ENCODE measurements around the gene RUVBL2. TPM values are rescaled to one million over a fixed set of nuclear protein-coding genes. Genes with fewer than 3 reads are reported as not detected.
A peak's percentile ranks its signal among the peaks of the same experiment; 100 is the strongest.

The RUVBL2 gene
- total and polyA plus RNA-seq, 2 of the 4 experiments (the other 2 are of a cell fraction): 196 to 391 TPM

GRCh38 chr19:48997972-48998371 is 4.3 kb downstream of the RUVBL2 start:
- H2BK20ac ChIP-seq (ENCODE audit: low read depth, low read length): no peak overlapping the region
- H3K36me3 ChIP-seq (ENCODE audit: control insufficient read depth, insufficient read depth, low read length): peaks cover 2% of the 10 kb centered on the region
- intact Hi-C loops (cut with micrococcal nuclease) (loop anchor here (10.0 kb wide), 1 partner anchor 207 kb away; no protein-coding TSS in a partner anchor), dilution Hi-C loops (cut with HindIII; ENCODE audit: low sequenced_read_pairs, unreplicated experiment) (no loop called here), in situ Hi-C loops (cut with MboI; ENCODE audit: low sequenced_read_pairs) (no loop called here)
- H3K23ac ChIP-seq (ENCODE audit: low read depth, low read length): no peak overlapping the region
- ATAC-seq (ENCODE audit: low read depth) (no peak), DNase-seq (peak; percentile 45)
- 0 out of 4 replicates have a peak overlapping the region, but pooled peaks of 1 of the 2 experiments have one; percentile 37 for H4K8ac ChIP-seq (ENCODE audit: low read depth in 2 of 2, low read length in 2 of 2)
- peak; percentile 52 for TF ChIP-seq CTCF (conservative IDR thresholded peaks at IDR 0.05; ENCODE audit: low read depth, low read length)
- no peak for TF ChIP-seq FOS (IDR thresholded peaks at IDR 0.05; ENCODE audit: low read depth, low read length)
- TF ChIP-seq RAD21 (IDR thresholded peaks at IDR 0.05; ENCODE audit: low read length): peak; percentile 45
- peak; percentile 29; the same call in 1 of the 2 replicates for TF ChIP-seq SMC3 (IDR thresholded peaks at IDR 0.05; ENCODE audit: low read depth, low read length)
- no peaks in the 10 kb centered on the region for H3K27me3 ChIP-seq (ENCODE audit: control insufficient read depth, insufficient read depth, low read length)
- no peak overlapping the region for H2AK9ac ChIP-seq (replicated peaks; ENCODE audit: low read depth, low read length, poor library complexity)
- no peaks in the 10 kb centered on the region for H3K9me1 ChIP-seq (ENCODE audit: insufficient read depth, low read length)
- no peak overlapping the region for H4K91ac ChIP-seq (ENCODE audit: insufficient read depth, low read depth, low read length)
- H3K4me2 ChIP-seq (ENCODE audit: low read depth, low read length): no peak overlapping the region
- no peak overlapping the region for H2AFZ ChIP-seq (replicated peaks; ENCODE audit: low read length, poor library complexity)
- POLR2A ChIA-PET (ENCODE audit: unreplicated experiment): no interaction called here
- no peak overlapping the region for H3K56ac ChIP-seq (ENCODE audit: extremely low read depth, insufficient read depth, low read length)
- no peak overlapping the region for H3K4ac ChIP-seq (ENCODE audit: low read depth, low read length)
- no TSS peak for BruUV-seq (replicated peaks)
- WGBS, 2 experiments (ENCODE audit: extremely low coverage in 2 of 2, insufficient read length in 1 of 2): 60% methylated on average over 3 of the region's 5 CpGs; no CpG with 5 or more reads in 1 of the 2 experiments
- no peak overlapping the region for H2BK5ac ChIP-seq (ENCODE audit: low read depth, low read length, poor library complexity, severe bottlenecking)
- no peak overlapping the region for H2BK15ac ChIP-seq (ENCODE audit: low read depth, low read length)
- H4K5ac ChIP-seq (ENCODE audit: low read depth, low read length): no peak overlapping the region
- no peak overlapping the region for H3K14ac ChIP-seq (replicated peaks; ENCODE audit: low read depth, low read length)
- CTCF ChIA-PET: interaction anchor here (0.8 to 1.6 kb wide), 2 partner anchors 16 to 20 kb away, joined by 3 read pairs; no protein-coding TSS in a partner anchor
- H3K4me3 ChIP-seq (ENCODE audit: insufficient read depth, low read depth, low read length): no peak overlapping the region
- no peak overlapping the region for H3K9ac ChIP-seq (ENCODE audit: low read depth, low read length)
- H3K4me1 ChIP-seq (ENCODE audit: control insufficient read depth, insufficient read depth, low read length): peaks cover 2% of the 10 kb centered on the region; the same call in 1 of the 2 replicates
- no peak overlapping the region for H3K18ac ChIP-seq (ENCODE audit: low read depth, low read length)
- H2AK5ac ChIP-seq (ENCODE audit: low read depth, low read length): peak overlapping the region; percentile 53; the same call in 1 of the 2 replicates
- H3K27ac ChIP-seq (ENCODE audit: insufficient read depth, low read length): no peak overlapping the region
- no peak overlapping the region for H2BK120ac ChIP-seq (ENCODE audit: low read depth, low read length)
- no peaks in the 10 kb centered on the region for H3K9me3 ChIP-seq (ENCODE audit: control insufficient read depth, insufficient read depth, low read length)
- peaks cover 3 to 64% of the 10 kb centered on the region in 2 experiments for H3K79me1 ChIP-seq (ENCODE audit: low read depth in 1 of 2, low read length in 2 of 2)
- H4K20me1 ChIP-seq (ENCODE audit: insufficient read depth, low read length): peaks cover 24% of the 10 kb centered on the region

Data from IMR-90 (cell line).